Ishikawa (cell line): ENCODE data around the gene LSM10.
A peak's percentile ranks its signal among the peaks of the same experiment; 100 is the strongest.

Source experiments
- CEBPB ChIP-seq: IDR thresholded peaks from 2 replicates; pipeline ENCODE4 v1.6.1; 2012
- CREB1 ChIP-seq: IDR thresholded peaks from 2 replicates; pipeline ENCODE4 v1.6.1; 2012; ENCODE audit warnings: low read depth
- EGR1 ChIP-seq: IDR thresholded peaks from 2 replicates; pipeline ENCODE4 v1.6.1; 2012
- EP300 ChIP-seq: IDR thresholded peaks from 2 replicates; pipeline ENCODE4 v1.6.1; 2012; ENCODE audit warnings: borderline replicate concordance
- FOXM1 ChIP-seq: IDR thresholded peaks from 2 replicates; pipeline ENCODE4 v1.6.1; 2012; ENCODE audit warnings: low read depth, borderline replicate concordance
- NFIC ChIP-seq: IDR thresholded peaks from 2 replicates; pipeline ENCODE4 v1.6.1; 2012
- RAD21 ChIP-seq: IDR thresholded peaks from 2 replicates; pipeline ENCODE4 v1.6.1; 2012; ENCODE audit warnings: low read depth
- REST ChIP-seq: IDR thresholded peaks from 2 replicates; pipeline ENCODE4 v1.6.1; 2012; ENCODE audit warnings: low read depth, mild to moderate bottlenecking
- TAF1 ChIP-seq: IDR thresholded peaks from 2 replicates; pipeline ENCODE4 v1.6.1; 2012; ENCODE audit warnings: low read depth, mild to moderate bottlenecking
- TEAD4 ChIP-seq: IDR thresholded peaks from 2 replicates; pipeline ENCODE4 v1.6.1; 2012
- USF1 ChIP-seq: IDR thresholded peaks from 2 replicates; pipeline ENCODE4 v1.6.1; 2012
- TF ChIP-seq, protein P1 (sequence below): IDR thresholded peaks from 2 replicates; pipeline ENCODE4 v1.6.1; 2012

DNA sequence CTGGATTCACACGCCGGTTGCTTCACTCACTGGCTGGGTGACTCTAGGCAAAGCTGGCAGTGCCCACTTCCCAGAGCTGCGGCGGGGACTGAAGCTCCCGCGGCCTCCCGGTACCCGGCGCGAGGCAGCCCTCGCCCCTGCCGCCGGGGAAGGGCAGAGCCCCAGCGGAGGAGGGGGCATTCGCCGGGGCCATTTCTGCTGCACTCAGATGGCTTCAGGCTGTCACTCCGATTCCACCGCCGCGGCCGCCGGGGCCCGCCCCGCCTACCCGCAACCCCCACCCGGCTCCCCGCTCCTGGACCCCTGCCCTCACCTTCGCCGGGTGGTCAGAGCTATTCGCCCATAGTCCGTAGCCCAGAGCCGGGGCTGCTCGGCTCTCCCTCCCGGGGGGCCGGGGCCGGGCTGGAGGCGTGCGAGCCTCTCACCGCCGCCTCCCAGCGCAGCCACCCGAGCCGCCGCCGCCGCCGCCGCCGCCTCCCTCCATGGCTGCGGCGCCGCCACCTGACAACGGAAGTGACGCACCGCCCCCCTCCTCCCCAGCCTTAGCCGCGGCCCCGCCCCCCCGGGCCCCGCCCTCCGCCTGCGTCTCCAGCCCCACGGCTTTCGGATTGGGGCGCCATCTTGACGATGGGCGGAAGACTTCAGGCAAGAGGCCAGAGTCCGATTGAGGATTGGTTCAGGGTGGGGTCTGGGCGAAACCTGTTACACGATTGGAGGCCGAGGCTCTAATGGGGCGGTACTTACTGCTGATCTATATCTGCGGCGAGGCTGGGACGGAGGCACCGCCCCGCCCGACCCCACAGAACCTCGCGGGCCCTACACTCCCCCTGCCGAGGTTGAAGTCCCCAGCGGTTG lies 12.1 kb downstream of the LSM10 start, which contains the start of gene STK40:
- TF ChIP-seq EP300, result no peak
- TF ChIP-seq TAF1, result peak; percentile 23
- TF ChIP-seq CEBPB, result no peak
- no peak for TF ChIP-seq NFIC
- TF ChIP-seq, protein P1, sequence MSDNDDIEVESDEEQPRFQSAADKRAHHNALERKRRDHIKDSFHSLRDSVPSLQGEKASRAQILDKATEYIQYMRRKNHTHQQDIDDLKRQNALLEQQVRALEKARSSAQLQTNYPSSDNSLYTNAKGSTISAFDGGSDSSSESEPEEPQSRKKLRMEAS, result no peak
- no peak for TF ChIP-seq EGR1
- TF ChIP-seq TEAD4, result no peak
- TF ChIP-seq FOXM1, result no peak
- no peak for TF ChIP-seq USF1
- TF ChIP-seq RAD21, result no peak
- no peak for TF ChIP-seq REST
- peak; percentile 61; the same call in 1 of the 2 replicates for TF ChIP-seq CREB1
